Loucy (cell line): ENCODE measurements around the gene C22orf31.
A peak's percentile ranks its signal among the peaks of the same experiment; 100 is the strongest.

Experiments used
- H2AFZ ChIP-seq: fragments of 200-600 bp; sonication (generic); 2 replicates; pipeline ENCODE4 v1.6.0; 2016; ENCODE audit warnings: antibody characterized with exemption, mild to moderate bottlenecking, low read length, moderate library complexity
- H3F3A ChIP-seq: fragments of 200-600 bp; 2 replicates; pipeline ENCODE4 v1.6.0; 2016; ENCODE audit warnings: antibody characterized with exemption, low read depth, mild to moderate bottlenecking
- H3K27me3 ChIP-seq: fragments of 200-600 bp; sonication (generic); 2 replicates; pipeline ENCODE4 v1.6.1; 2014; ENCODE audit warnings: low read length, mild to moderate bottlenecking; ENCODE audit not compliant: insufficient read depth, poor library complexity, severe bottlenecking
- H3K36me3 ChIP-seq: fragments of 200-600 bp; sonication (generic); 2 replicates; pipeline ENCODE4 v1.6.1; 2016; ENCODE audit warnings: low read length; ENCODE audit not compliant: insufficient read depth
- H3K4me1 ChIP-seq: fragments of 200-600 bp; sonication (generic); 2 replicates; pipeline ENCODE4 v1.5.1; 2014; ENCODE audit warnings: low read length, mild to moderate bottlenecking; ENCODE audit not compliant: insufficient read depth, poor library complexity, severe bottlenecking
- H3K4me2 ChIP-seq: fragments of 200-600 bp; sonication (generic); 2 replicates; pipeline ENCODE4 v1.6.0; 2014; ENCODE audit warnings: antibody characterized with exemption, low read length, low read depth, mild to moderate bottlenecking; ENCODE audit not compliant: poor library complexity, severe bottlenecking
- H3K4me3 ChIP-seq: fragments of 200-600 bp; sonication (generic); 2 replicates; pipeline ENCODE4 v1.5.1; 2014; ENCODE audit warnings: low read length, mild to moderate bottlenecking, mixed read lengths; ENCODE audit not compliant: poor library complexity, severe bottlenecking
- H3K79me2 ChIP-seq: fragments of 200-600 bp; sonication (generic); 2 replicates; pipeline ENCODE4 v1.6.1; 2014; ENCODE audit warnings: low read length; ENCODE audit not compliant: insufficient read depth
- H3K9ac ChIP-seq: fragments of 200-600 bp; sonication (generic); 2 replicates; pipeline ENCODE4 v1.6.0; 2014; ENCODE audit warnings: mild to moderate bottlenecking, low read depth, low read length, moderate library complexity; ENCODE audit not compliant: poor library complexity, severe bottlenecking
- H3K9me2 ChIP-seq: fragments of 200-600 bp; sonication (generic); replicated peaks from 2 replicates; pipeline ENCODE4 v1.6.1; 2016; ENCODE audit warnings: low read depth, low read length, mixed read lengths
- H3K9me3 ChIP-seq: fragments of 200-600 bp; sonication (generic); 2 replicates; pipeline ENCODE4 v1.6.1; 2014; ENCODE audit warnings: mild to moderate bottlenecking, antibody characterized with exemption, low read length, low read depth; ENCODE audit not compliant: insufficient read depth
- H4K20me1 ChIP-seq: fragments of 200-600 bp; sonication (generic); 2 replicates; pipeline ENCODE4 v1.6.0; 2014; ENCODE audit warnings: antibody characterized with exemption, low read length, mild to moderate bottlenecking; ENCODE audit not compliant: insufficient read depth, poor library complexity, severe bottlenecking
- CTCF ChIP-seq: fragments of 200-600 bp; sonication (generic); conservative IDR thresholded peaks from 2 replicates; pipeline ENCODE4 v1.5.1; 2014; ENCODE audit warnings: mild to moderate bottlenecking, antibody characterized with exemption, low read length
- EZH2phosphoT487 ChIP-seq: fragments of 200-600 bp; IDR thresholded peaks from 2 replicates; pipeline ENCODE4 v1.6.1; 2018; ENCODE audit warnings: antibody characterized with exemption, mild to moderate bottlenecking, moderate library complexity, borderline replicate concordance

The C22orf31 gene

GRCh38 chr22:29032014-29032475 is 29.6 kb downstream of the C22orf31 start:
- H3K27me3 ChIP-seq: no peaks in the 10 kb centered on the region
- TF ChIP-seq EZH2phosphoT487: no peak
- 0 out of 2 replicates have a peak, but pooled peaks have one; percentile 21 for TF ChIP-seq CTCF
- peak overlapping the region; percentile 59 for H3K4me2 ChIP-seq
- no peaks in the 10 kb centered on the region for H3K9me3 ChIP-seq
- no peak overlapping the region for H2AFZ ChIP-seq
- H3K4me3 ChIP-seq: peak overlapping the region; percentile 74
- no peaks in the 10 kb centered on the region for H3F3A ChIP-seq
- H3K36me3 ChIP-seq: no peaks in the 10 kb centered on the region
- no peaks in the 10 kb centered on the region for H4K20me1 ChIP-seq
- H3K9ac ChIP-seq: peak overlapping the region; percentile 64
- H3K9me2 ChIP-seq: no peaks in the 10 kb centered on the region
- peaks cover 28% of the 10 kb centered on the region for H3K4me1 ChIP-seq
- H3K79me2 ChIP-seq: peaks cover 3% of the 10 kb centered on the region; the same call in 1 of the 2 replicates

GRCh38 chr22:29031227-29032011 is 30.2 kb downstream of the C22orf31 start:
- Histone ChIP-seq H3F3A (no peaks in the 10 kb centered on the region), H3K9ac (peak overlapping the region; percentile 64), H4K20me1 (no peaks in the 10 kb centered on the region), H3K27me3 (no peaks in the 10 kb centered on the region), H3K36me3 (no peaks in the 10 kb centered on the region), H3K79me2 (peaks cover 3% of the 10 kb centered on the region; the same call in 1 of the 2 replicates), H3K4me3 (peak overlapping the region; percentile 74), H3K9me2 (no peaks in the 10 kb centered on the region), H3K4me2 (peak overlapping the region; percentile 59), H3K4me1 (peaks cover 25% of the 10 kb centered on the region), H3K9me3 (no peaks in the 10 kb centered on the region), H2AFZ (0 out of 2 replicates have a peak overlapping the region, but pooled peaks have one; percentile 9)
- TF ChIP-seq CTCF (peak; percentile 61), EZH2phosphoT487 (no peak)

- Histone ChIP-seq H3K9ac (peak overlapping the region; percentile 64), H4K20me1 (no peaks in the 10 kb centered on the region), H3K36me3 (no peaks in the 10 kb centered on the region), H3K4me3 (peak overlapping the region; percentile 74), H3K4me2 (peak overlapping the region; percentile 59), H2AFZ (peak overlapping the region; percentile 62), H3K4me1 (peaks cover 25% of the 10 kb centered on the region), H3K79me2 (peaks cover 3% of the 10 kb centered on the region; the same call in 1 of the 2 replicates), H3K27me3 (no peaks in the 10 kb centered on the region), H3K9me3 (no peaks in the 10 kb centered on the region), H3F3A (no peaks in the 10 kb centered on the region), H3K9me2 (no peaks in the 10 kb centered on the region)
- TF ChIP-seq CTCF (no peak), EZH2phosphoT487 (no peak)
These were observed 30.9 kb downstream of the C22orf31 start for GRCh38 chr22:29030618-29031226.
